ENCODE data around the gene SORD.
"Not testable (repeated sequence)": the region's sequence is repeated elsewhere in the genome, so short reads cannot be mapped to it uniquely, and the experiment has no call there.

Gene SORD

DNA sequence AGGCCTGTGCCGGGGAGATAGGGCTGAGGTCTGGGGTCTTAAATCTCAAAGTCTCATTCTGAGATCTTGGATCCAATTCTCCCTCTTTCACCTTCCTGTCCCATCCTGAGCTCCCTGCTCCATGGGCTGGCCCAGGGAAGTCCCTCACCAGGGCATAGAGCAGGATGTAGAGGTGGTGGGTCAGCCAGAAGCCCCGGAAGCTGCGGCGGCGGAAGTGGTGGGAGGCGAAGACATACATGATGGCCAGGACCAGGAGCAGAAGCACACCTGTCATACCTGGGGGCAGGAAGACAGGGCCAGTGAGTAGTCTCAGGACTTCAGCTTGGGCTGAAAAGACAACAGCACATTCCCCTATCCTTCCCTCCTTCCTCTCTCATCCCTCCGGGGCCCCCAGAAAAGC is 74.5 kb downstream of the SORD start:
- DNase-seq (ENCODE audit: low read depth, low spot score), result no peak

GRCh38 chr15:45099549-45100165 is 76.7 kb downstream of the SORD start:
- no peak for DNase-seq (ENCODE audit: low read depth, low spot score)

DNA sequence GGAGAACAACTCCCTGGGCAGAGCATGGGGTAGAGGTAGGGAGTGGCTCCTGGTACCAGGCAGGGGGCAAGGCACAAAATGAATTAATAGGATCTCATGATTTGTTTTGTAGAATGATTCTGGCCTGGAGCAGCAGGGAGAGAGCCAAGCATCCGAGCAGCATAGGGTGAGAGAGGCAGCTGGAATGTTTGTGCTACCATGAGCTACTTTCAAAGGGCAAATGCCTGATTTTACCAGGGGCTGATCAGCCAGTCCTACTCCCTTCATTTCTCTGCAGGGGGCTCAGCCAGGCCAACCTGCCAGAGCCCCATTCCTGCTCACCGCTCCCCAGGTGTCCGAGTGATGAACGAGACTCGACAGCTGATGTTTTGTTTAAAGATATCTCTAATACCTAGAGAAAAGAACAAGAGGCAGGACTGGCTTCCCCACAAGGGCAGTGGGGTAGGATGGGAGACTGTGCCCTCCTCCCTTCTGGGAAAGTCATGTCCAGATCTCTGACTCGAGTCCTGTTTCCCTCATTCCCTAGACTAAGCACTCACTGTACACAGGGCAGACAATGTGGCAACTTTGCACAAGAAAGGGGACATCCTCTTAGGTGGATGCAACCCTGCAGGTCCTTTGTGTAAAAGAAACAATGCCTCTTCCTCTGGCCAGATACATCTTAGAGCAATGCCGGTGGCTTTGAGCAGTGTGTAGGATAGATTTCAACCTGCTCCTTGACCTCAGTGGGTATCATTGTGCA is 78.1 kb downstream of the SORD start:
- no peak for DNase-seq (ENCODE audit: low read depth, low spot score)

GRCh38 chr15:45101749-45102148 is 78.8 kb downstream of the SORD start:
- no peak for DNase-seq (ENCODE audit: low read depth, low spot score)

- DNase-seq (ENCODE audit: low read depth, low spot score), result no peak
These were observed 79.2 kb downstream of the SORD start for GRCh38 chr15:45102226-45102625.

DNA sequence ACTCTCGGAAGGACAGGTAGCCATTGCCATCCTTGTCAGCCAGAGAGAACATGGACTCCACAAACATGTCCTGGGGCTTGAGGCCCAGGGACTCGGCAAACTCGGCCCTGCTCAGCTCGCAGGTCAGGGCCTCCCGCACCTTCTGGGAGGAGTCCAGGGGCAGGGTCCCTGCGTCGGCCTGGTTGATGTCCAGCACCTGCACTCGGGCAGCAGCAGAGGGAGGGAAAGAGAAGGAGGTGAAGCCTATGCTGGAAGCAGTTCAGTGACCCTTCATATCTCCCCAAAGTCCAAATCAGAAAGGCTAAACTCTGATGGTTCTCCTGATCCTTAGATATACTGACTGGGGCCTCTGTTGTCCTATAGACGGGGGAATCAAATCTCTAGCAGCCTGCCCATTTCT is 81.2 kb downstream of the SORD start:
- not testable (repeated sequence) for DNase-seq (ENCODE audit: low read depth, low spot score)

- no peak for DNase-seq (ENCODE audit: low read depth, low spot score)
These were observed 82.6 kb downstream of the SORD start for GRCh38 chr15:45105586-45105985.

GRCh38 chr15:45106002-45106790 is 83.2 kb downstream of the SORD start:
- DNase-seq (ENCODE audit: low read depth, low spot score), result no peak

DNA sequence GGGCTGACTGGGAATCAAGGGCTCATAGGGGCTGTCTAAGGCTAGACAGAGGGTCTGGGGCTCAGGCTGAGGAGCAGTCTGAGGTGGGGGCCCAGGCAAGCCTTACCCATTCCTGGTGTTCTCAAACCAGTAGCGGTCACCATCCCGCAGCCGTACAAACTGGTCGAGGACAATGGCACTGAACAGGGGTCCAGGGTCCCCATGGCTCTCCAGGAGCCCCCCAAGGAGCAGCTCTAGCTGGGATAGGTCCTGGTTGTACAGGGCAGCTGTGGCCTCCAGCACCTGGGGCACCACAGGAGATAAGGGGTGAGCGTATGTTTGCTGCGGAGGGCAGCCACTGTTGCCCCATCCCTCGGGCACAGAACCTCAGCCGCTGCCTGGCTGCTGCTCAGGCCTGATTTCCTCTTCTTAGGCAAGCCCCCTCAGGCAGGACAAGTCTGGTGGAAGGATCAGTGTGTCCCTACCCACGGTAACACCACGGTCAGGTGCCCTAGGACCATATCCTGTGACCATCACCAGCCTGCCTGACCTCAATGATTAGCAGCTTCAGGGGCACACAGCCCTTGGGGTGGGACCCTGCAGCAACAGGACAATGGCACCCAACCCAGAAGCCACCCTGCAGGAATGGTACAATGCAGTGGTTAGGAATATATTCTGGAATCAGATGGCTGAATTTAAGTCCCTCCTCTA is 85.1 kb downstream of the SORD start:
- no peak for DNase-seq (ENCODE audit: low read depth, low spot score)

GRCh38 chr15:45110256-45110820 is 87.3 kb downstream of the SORD start:
- DNase-seq (ENCODE audit: low read depth, low spot score), result no peak

GRCh38 chr15:45111390-45112142 is 88.6 kb downstream of the SORD start:
- DNase-seq (ENCODE audit: low read depth, low spot score), result no peak

GRCh38 chr15:45112143-45112590 is 89.2 kb downstream of the SORD start:
- no peak for DNase-seq (ENCODE audit: low read depth, low spot score)

GRCh38 chr15:45112591-45113379 is 89.8 kb downstream of the SORD start:
- no peak for DNase-seq (ENCODE audit: low read depth, low spot score)

DNA sequence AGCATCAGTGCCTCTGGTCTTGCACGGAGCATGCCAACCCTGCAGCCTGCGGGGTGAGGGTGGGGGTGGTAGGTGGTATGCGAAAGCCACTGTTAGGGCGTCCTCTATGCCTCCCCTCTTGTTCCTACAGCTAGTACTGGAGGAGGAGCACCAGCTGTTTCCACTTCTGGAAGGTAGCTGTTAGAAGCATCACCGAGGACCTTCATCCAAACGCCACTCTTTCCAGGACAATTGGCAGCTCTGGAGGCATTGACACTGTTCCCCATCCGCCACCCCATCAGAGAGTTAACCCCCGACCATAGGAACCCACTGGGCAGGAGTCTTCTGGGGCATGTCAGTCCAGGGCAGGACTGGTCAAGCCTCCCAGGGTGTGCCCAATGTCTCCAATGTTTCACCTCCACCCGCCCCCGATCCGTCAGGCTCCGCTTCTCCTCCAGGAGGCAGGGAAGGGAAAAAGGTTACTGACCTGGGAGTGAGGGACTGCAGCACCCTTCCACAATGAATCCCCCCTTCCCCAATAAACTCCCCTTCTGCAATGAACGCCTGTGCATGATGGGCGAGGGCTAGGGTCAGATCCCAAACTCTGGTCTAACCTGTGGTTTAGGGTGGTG is 90.5 kb downstream of the SORD start:
- DNase-seq (ENCODE audit: low read depth, low spot score), result no peak

DNA sequence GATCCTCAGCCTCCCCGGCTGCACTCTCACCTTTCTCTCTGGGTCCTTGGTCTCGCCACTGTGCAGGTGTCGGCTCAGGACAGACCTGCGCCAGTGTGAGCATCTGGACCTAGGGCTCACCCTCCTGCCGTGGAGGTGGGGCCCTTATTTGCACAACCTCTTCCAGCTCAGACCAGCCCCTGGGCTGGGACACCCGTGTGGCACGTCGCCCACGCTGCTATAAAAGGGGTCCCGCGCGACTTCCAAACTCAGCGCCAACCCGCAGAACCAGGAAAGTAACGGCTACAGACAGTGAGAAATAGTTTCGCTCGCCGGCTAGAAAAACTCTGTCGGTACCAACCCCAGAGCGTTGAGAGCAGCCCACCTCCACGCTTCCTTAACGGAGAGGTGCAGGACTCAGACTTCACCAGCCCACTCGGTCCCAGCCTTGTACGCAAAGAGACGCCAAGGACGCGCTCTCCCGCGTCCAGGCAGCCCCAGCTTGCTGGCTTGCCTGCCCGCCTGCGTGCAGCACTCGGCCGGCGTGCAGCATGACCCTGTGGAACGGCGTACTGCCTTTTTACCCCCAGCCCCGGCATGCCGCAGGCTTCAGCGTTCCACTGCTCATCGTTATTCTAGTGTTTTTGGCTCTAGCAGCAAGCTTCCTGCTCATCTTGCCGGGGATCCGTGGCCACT is 91.2 kb downstream of the SORD start, which contains the start of the genes DUOX2 and DUOXA2:
Gene DUOX2, minus strand, starts transcription at position 97 of the 675 bp plus-strand sequence. CDS start 761 bp downstream, outside the sequence.
Gene DUOXA2, plus strand, starts transcription at position 251 of the 675 bp plus-strand sequence. Its CDS starts 280 bp downstream, at position 531.
- DNase-seq (ENCODE audit: low read depth, low spot score), result no peak

- no peak for DNase-seq (ENCODE audit: low read depth, low spot score)
These were observed 91.7 kb downstream of the SORD start for GRCh38 chr15:45114751-45115085.

GRCh38 chr15:45115312-45115820 is 92.4 kb downstream of the SORD start:
- DNase-seq (ENCODE audit: low read depth, low spot score), result no peak

- no peak for DNase-seq (ENCODE audit: low read depth, low spot score)
These were observed 93.0 kb downstream of the SORD start for GRCh38 chr15:45116006-45116481.

All from iPS DF 19.7 (cell line).